GM23338 (cell line): ENCODE results near the gene C16orf95.

Experiments
- CREB1 ChIP-seq: fragments of 250-450 bp; sonication (Bioruptor Pico); IDR thresholded peaks from 2 replicates; pipeline ENCODE4 v1.5.0; 2020; ENCODE audit warnings: low read depth, mild to moderate bottlenecking, moderate library complexity
- CTCF ChIP-seq, 2 experiments: fragments of 200-600 bp in 1 of 2; sonication (generic) in 1 of 2; conservative IDR thresholded peaks; 2 replicates each; pipeline versions ENCODE4 v1.5.1 to v1.6.1; 2016 to 2017; ENCODE audit warnings: antibody characterized with exemption in 2 of 2, low read depth in 2 of 2, mild to moderate bottlenecking in 2 of 2, moderate library complexity in 1 of 2
- ETS1 ChIP-seq: IDR thresholded peaks from 2 replicates; pipeline ENCODE4 v1.6.1; 2016; ENCODE audit warnings: antibody characterized with exemption
- EZH2 ChIP-seq: fragments of 200-600 bp; sonication (generic); IDR thresholded peaks from one replicate; pipeline ENCODE4 v1.8.0; 2017; ENCODE audit warnings: antibody characterized with exemption, mild to moderate bottlenecking, low read depth; ENCODE audit not compliant: unreplicated experiment
- EZH2phosphoT487 ChIP-seq: fragments of 200-600 bp; sonication (generic); IDR thresholded peaks from one replicate; pipeline ENCODE4 v1.8.1; 2018; ENCODE audit warnings: antibody characterized with exemption; ENCODE audit not compliant: unreplicated experiment
- JUNB ChIP-seq: IDR thresholded peaks from one replicate; pipeline ENCODE4 v1.6.1; 2016; ENCODE audit warnings: antibody characterized with exemption; ENCODE audit not compliant: unreplicated experiment
- NANOG ChIP-seq: IDR thresholded peaks from 2 replicates; pipeline ENCODE4 v1.6.1; 2016; ENCODE audit warnings: antibody characterized with exemption, borderline replicate concordance
- POLR2AphosphoS5 ChIP-seq: IDR thresholded peaks from 2 replicates; pipeline ENCODE4 v1.6.1; 2016; ENCODE audit warnings: antibody characterized with exemption, low read depth
- STAT1 ChIP-seq: IDR thresholded peaks from one replicate; pipeline ENCODE4 v1.6.1; 2016; ENCODE audit warnings: antibody characterized with exemption; ENCODE audit not compliant: unreplicated experiment
- ZNF114 ChIP-seq: fragments of 250-450 bp; sonication (Bioruptor Pico); IDR thresholded peaks from 2 replicates; pipeline ENCODE4 v1.5.0; 2020; ENCODE audit warnings: mild to moderate bottlenecking, moderate library complexity
- ZNF331 ChIP-seq: fragments of 250-450 bp; sonication (Bioruptor Pico); IDR thresholded peaks from 2 replicates; pipeline ENCODE4 v1.5.0; 2020; ENCODE audit warnings: low read depth, mild to moderate bottlenecking, moderate library complexity
- TF ChIP-seq, protein P1 (sequence below): IDR thresholded peaks from one replicate; pipeline ENCODE4 v1.6.1; 2018; ENCODE audit warnings: antibody characterized with exemption; ENCODE audit not compliant: unreplicated experiment
- TF ChIP-seq, protein P2 (sequence below): fragments of 250-450 bp; sonication (Bioruptor Pico); IDR thresholded peaks from 2 replicates; pipeline ENCODE4 v1.5.0; 2020; ENCODE audit warnings: mild to moderate bottlenecking, moderate library complexity

GRCh38 chr16:87303962-87304521, 13.2 kb downstream of the C16orf95 start:
- TF ChIP-seq EZH2 (no peak), CTCF (conservative IDR thresholded peaks at IDR 0.05; ENCODE audit: low read depth in 2 of 2) (no peak), NANOG (no peak), CREB1 (CRISPR knock-in tag) (no peak), POLR2AphosphoS5 (no peak), EZH2phosphoT487 (no peak), ETS1 (no peak), STAT1 (no peak), ZNF114 (CRISPR knock-in tag) (no peak), JUNB (no peak), ZNF331 (CRISPR knock-in tag) (no peak)
- TF ChIP-seq, protein P1, sequence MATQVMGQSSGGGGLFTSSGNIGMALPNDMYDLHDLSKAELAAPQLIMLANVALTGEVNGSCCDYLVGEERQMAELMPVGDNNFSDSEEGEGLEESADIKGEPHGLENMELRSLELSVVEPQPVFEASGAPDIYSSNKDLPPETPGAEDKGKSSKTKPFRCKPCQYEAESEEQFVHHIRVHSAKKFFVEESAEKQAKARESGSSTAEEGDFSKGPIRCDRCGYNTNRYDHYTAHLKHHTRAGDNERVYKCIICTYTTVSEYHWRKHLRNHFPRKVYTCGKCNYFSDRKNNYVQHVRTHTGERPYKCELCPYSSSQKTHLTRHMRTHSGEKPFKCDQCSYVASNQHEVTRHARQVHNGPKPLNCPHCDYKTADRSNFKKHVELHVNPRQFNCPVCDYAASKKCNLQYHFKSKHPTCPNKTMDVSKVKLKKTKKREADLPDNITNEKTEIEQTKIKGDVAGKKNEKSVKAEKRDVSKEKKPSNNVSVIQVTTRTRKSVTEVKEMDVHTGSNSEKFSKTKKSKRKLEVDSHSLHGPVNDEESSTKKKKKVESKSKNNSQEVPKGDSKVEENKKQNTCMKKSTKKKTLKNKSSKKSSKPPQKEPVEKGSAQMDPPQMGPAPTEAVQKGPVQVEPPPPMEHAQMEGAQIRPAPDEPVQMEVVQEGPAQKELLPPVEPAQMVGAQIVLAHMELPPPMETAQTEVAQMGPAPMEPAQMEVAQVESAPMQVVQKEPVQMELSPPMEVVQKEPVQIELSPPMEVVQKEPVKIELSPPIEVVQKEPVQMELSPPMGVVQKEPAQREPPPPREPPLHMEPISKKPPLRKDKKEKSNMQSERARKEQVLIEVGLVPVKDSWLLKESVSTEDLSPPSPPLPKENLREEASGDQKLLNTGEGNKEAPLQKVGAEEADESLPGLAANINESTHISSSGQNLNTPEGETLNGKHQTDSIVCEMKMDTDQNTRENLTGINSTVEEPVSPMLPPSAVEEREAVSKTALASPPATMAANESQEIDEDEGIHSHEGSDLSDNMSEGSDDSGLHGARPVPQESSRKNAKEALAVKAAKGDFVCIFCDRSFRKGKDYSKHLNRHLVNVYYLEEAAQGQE: no peak
- TF ChIP-seq, protein P2, sequence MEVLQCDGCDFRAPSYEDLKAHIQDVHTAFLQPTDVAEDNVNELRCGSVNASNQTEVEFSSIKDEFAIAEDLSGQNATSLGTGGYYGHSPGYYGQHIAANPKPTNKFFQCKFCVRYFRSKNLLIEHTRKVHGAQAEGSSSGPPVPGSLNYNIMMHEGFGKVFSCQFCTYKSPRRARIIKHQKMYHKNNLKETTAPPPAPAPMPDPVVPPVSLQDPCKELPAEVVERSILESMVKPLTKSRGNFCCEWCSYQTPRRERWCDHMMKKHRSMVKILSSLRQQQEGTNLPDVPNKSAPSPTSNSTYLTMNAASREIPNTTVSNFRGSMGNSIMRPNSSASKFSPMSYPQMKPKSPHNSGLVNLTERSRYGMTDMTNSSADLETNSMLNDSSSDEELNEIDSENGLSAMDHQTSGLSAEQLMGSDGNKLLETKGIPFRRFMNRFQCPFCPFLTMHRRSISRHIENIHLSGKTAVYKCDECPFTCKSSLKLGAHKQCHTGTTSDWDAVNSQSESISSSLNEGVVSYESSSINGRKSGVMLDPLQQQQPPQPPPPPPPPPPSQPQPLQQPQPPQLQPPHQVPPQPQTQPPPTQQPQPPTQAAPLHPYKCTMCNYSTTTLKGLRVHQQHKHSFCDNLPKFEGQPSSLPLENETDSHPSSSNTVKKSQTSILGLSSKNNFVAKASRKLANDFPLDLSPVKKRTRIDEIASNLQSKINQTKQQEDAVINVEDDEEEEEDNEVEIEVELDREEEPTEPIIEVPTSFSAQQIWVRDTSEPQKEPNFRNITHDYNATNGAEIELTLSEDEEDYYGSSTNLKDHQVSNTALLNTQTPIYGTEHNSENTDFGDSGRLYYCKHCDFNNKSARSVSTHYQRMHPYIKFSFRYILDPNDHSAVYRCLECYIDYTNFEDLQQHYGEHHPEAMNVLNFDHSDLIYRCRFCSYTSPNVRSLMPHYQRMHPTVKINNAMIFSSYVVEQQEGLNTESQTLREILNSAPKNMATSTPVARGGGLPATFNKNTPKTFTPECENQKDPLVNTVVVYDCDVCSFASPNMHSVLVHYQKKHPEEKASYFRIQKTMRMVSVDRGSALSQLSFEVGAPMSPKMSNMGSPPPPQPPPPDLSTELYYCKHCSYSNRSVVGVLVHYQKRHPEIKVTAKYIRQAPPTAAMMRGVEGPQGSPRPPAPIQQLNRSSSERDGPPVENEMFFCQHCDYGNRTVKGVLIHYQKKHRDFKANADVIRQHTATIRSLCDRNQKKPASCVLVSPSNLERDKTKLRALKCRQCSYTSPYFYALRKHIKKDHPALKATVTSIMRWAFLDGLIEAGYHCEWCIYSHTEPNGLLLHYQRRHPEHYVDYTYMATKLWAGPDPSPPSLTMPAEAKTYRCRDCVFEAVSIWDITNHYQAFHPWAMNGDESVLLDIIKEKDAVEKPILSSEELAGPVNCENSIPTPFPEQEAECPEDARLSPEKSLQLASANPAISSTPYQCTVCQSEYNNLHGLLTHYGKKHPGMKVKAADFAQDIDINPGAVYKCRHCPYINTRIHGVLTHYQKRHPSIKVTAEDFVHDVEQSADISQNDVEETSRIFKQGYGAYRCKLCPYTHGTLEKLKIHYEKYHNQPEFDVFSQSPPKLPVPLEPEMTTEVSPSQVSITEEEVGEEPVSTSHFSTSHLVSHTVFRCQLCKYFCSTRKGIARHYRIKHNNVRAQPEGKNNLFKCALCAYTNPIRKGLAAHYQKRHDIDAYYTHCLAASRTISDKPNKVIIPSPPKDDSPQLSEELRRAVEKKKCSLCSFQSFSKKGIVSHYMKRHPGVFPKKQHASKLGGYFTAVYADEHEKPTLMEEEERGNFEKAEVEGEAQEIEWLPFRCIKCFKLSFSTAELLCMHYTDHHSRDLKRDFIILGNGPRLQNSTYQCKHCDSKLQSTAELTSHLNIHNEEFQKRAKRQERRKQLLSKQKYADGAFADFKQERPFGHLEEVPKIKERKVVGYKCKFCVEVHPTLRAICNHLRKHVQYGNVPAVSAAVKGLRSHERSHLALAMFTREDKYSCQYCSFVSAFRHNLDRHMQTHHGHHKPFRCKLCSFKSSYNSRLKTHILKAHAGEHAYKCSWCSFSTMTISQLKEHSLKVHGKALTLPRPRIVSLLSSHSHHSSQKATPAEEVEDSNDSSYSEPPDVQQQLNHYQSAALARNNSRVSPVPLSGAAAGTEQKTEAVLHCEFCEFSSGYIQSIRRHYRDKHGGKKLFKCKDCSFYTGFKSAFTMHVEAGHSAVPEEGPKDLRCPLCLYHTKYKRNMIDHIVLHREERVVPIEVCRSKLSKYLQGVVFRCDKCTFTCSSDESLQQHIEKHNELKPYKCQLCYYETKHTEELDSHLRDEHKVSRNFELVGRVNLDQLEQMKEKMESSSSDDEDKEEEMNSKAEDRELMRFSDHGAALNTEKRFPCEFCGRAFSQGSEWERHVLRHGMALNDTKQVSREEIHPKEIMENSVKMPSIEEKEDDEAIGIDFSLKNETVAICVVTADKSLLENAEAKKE (CRISPR knock-in tag): no peak
